ENCODE results near the gene L1TD1. TPM values are rescaled to one million over a fixed set of nuclear protein-coding genes. Genes with fewer than 3 reads are reported as not detected.
A peak's percentile ranks its signal among the peaks of the same experiment; 100 is the strongest.

The L1TD1 gene
- total and polyA plus RNA-seq, 2 of the 13 experiments (the other 11 are each of a cell fraction or from before 2014, with no cell fraction given), result not detected

- TF ChIP-seq ELF3 (CRISPR knock-in tag; IDR thresholded peaks at IDR 0.05) (peak; percentile 13; the same call in 1 of the 2 replicates), MEIS2 (CRISPR knock-in tag; IDR thresholded peaks at IDR 0.05) (peak; percentile 90), PBX2 (CRISPR knock-in tag; IDR thresholded peaks at IDR 0.05) (peak; percentile 75), MXD4 (CRISPR knock-in tag; IDR thresholded peaks at IDR 0.05) (no peak), MLLT10 (CRISPR knock-in tag; IDR thresholded peaks at IDR 0.05) (no peak), RXRA (CRISPR knock-in tag; IDR thresholded peaks at IDR 0.05) (peak; percentile 56), MYC (CRISPR knock-in tag; IDR thresholded peaks at IDR 0.05; ENCODE audit: borderline replicate concordance) (no peak), ZNF431 (CRISPR knock-in tag; IDR thresholded peaks at IDR 0.05; ENCODE audit: borderline replicate concordance, low read depth) (peak; percentile 68; the same call in 1 of the 2 replicates), ZFP1 (CRISPR knock-in tag; IDR thresholded peaks at IDR 0.05) (no peak), MTA3 (CRISPR knock-in tag; IDR thresholded peaks at IDR 0.05) (no peak), ZNF580 (CRISPR knock-in tag; IDR thresholded peaks at IDR 0.05; ENCODE audit: borderline replicate concordance, low read depth) (0 out of 2 replicates have a peak, but pooled peaks have one; percentile 44), KLF11 (CRISPR knock-in tag; IDR thresholded peaks at IDR 0.05) (no peak), SALL1 (CRISPR knock-in tag; IDR thresholded peaks at IDR 0.05) (peak; percentile 77), ZNF33B (CRISPR knock-in tag; IDR thresholded peaks at IDR 0.05) (no peak), ZNF616 (CRISPR knock-in tag; IDR thresholded peaks at IDR 0.05; ENCODE audit: low read depth) (no peak), ARID5B (CRISPR knock-in tag; IDR thresholded peaks at IDR 0.05) (peak; percentile 93), ZBTB7B (CRISPR knock-in tag; IDR thresholded peaks at IDR 0.05) (peak; percentile 86), ZNF121 (CRISPR knock-in tag; IDR thresholded peaks at IDR 0.05) (peak; percentile 69; the same call in 1 of the 2 replicates), PPARG (CRISPR knock-in tag; conservative IDR thresholded peaks at IDR 0.05) (no peak), GFI1 (CRISPR knock-in tag; IDR thresholded peaks at IDR 0.05; ENCODE audit: borderline replicate concordance) (peak; percentile 53; the same call in 1 of the 2 replicates), TFAP4 (IDR thresholded peaks at IDR 0.05; ENCODE audit: borderline replicate concordance, low read depth) (peak; percentile 75; the same call in 1 of the 2 replicates), ZNF570 (CRISPR knock-in tag; IDR thresholded peaks at IDR 0.05; ENCODE audit: borderline replicate concordance) (no peak), ZNF503 (CRISPR knock-in tag; IDR thresholded peaks at IDR 0.05) (peak; percentile 68; the same call in 1 of the 2 replicates)
These were observed 46.9 kb downstream of the L1TD1 start (continued) for GRCh38 chr1:62241371-62242131.
